Thyroid gland (tissue), 4 donors: ENCODE data around the gene L1CAM. TPM values are rescaled to one million over a fixed set of nuclear protein-coding genes. Genes with fewer than 3 reads are reported as not detected.
A peak's percentile ranks its signal among the peaks of the same experiment; 100 is the strongest.

Experiments
- DNase-seq, 2 donors: peaks; one replicate each; pipeline ENCODE4 v3.0.0-alpha.2; 2019
- H3K27ac ChIP-seq, 3 donors: fragments of 200-600 bp; sonication (generic); 1 replicate in 2 of 3; 2 replicates in 1 of 3; pipeline ENCODE4 v1.5.1; 2016 to 2019; ENCODE audit warnings: mild to moderate bottlenecking in 1 of 3, moderate library complexity in 1 of 3
- H3K27me3 ChIP-seq: fragments of 200-600 bp; sonication (generic); one replicate; pipeline ENCODE4 v1.5.1; 2019
- H3K36me3 ChIP-seq, 2 donors: fragments of 200-600 bp; sonication (generic); one replicate each; pipeline ENCODE4 v1.5.1; 2016 to 2019
- H3K4me1 ChIP-seq, 2 donors: fragments of 200-600 bp; sonication (generic); one replicate each; pipeline ENCODE4 v1.5.1; 2017 to 2019
- H3K4me3 ChIP-seq, 3 donors: fragments of 200-600 bp; sonication (generic); replicated peaks in 1 of 3; 1 replicate in 2 of 3; 2 replicates in 1 of 3; pipeline ENCODE4 v1.5.1; 2016; ENCODE audit warnings: mild to moderate bottlenecking in 1 of 3
- H3K9me3 ChIP-seq: fragments of 200-600 bp; sonication (generic); one replicate; pipeline ENCODE4 v1.5.1; 2017
- CTCF ChIP-seq, 6 experiments: fragments of 200-600 bp in 3 of 6; fragments of 450-650 bp in 3 of 6; sonication (generic) in 3 of 6; IDR thresholded peaks; one replicate each; pipeline ENCODE4 v1.5.1; 2016 to 2019; ENCODE audit warnings: antibody characterized with exemption in 6 of 6, mild to moderate bottlenecking in 2 of 6, inconsistent platforms in 1 of 6, moderate library complexity in 1 of 6
- POLR2A ChIP-seq, 2 donors: fragments of 450-650 bp; IDR thresholded peaks; one replicate each; pipeline ENCODE4 v1.6.1; 2017; ENCODE audit warnings: antibody characterized with exemption in 2 of 2, mild to moderate bottlenecking in 2 of 2, moderate library complexity in 1 of 2
- WGBS, 2 donors: methylation state at CpG; one replicate each; pipeline ENCODE4 v1.1.5; 2017; 5-methylcytosine and 5-hydroxymethylcytosine counted together
- intact Hi-C: fragments of 100-400 bp; cut with DNase I; formaldehyde crosslinking; loops from one replicate; pipeline ENCODE4 v1.15.1; 2023
- total RNA-seq, 4 donors: library from RNA; depleted of rRNA; stranded (reverse); fragments of >200 nt; gene quantifications; one replicate each; pipeline ENCODE4 v1.2.3, GENCODE V29; 2016

The L1CAM gene
- total RNA-seq = 1 to 10 TPM in 1 of 4 donors, under 1 TPM in 3; 0.45 to 2.2 (median 0.75) TPM

GRCh38 chrX:153885968-153886903 lies at the start of gene L1CAM:
Gene L1CAM, minus strand, starts transcription at chrX:153886173. Its CDS starts 10,337 bp downstream, at chrX:153875836.
- H3K27me3 ChIP-seq = peaks cover 20% of the 10 kb centered on the region
- TF ChIP-seq POLR2A (IDR thresholded peaks at IDR 0.05) = no peak
- no peak within 1 kb of the TSS for H3K27ac ChIP-seq
- WGBS, 2 donors = 4% methylated on average over 5 of the region's 94 CpGs; no CpG with 5 or more reads in 1 of the 2 donors
- H3K4me1 ChIP-seq = no peaks in the 10 kb centered on the region
- no peaks in the 10 kb centered on the region for H3K9me3 ChIP-seq
- no peaks in the 10 kb centered on the region for H3K36me3 ChIP-seq
- no peak for DNase-seq
- intact Hi-C loops = no loop called here
- no peak within 1 kb of the TSS for H3K4me3 ChIP-seq

GRCh38 chrX:153935326-153935851 lies 49.4 kb upstream of the L1CAM start:
- peaks cover 0 to 11% of the 10 kb centered on the region in 2 donors for H3K4me1 ChIP-seq
- no peaks in the 10 kb centered on the region for H3K27me3 ChIP-seq
- WGBS, 2 donors = 33% methylated on average over 17 of the region's 32 CpGs; no CpG with 5 or more reads in 1 of the 2 donors
- H3K27ac ChIP-seq = no peak overlapping the region
- H3K9me3 ChIP-seq = no peaks in the 10 kb centered on the region
- peaks cover 0 to 5% of the 10 kb centered on the region in 2 donors for H3K36me3 ChIP-seq
- no peak for TF ChIP-seq CTCF (IDR thresholded peaks at IDR 0.05)
- no peak for TF ChIP-seq POLR2A (IDR thresholded peaks at IDR 0.05)
- DNase-seq = peak in 1 of 2 donors; percentile 19
- H3K4me3 ChIP-seq = peak overlapping the region in 1 of 3 donors; percentile 51
- intact Hi-C loops = loop anchor here (10.0 kb wide), 1 partner anchor 61 kb away; no protein-coding TSS in a partner anchor

- H3K27me3 ChIP-seq = no peaks in the 10 kb centered on the region
- DNase-seq = peak; percentile 66 to 76
- no peak within 1 kb of the TSS for H3K27ac ChIP-seq
- peaks cover 0 to 5% of the 10 kb centered on the region in 2 donors for H3K36me3 ChIP-seq
- WGBS, 2 donors = 10% methylated on average over 2 of the region's 87 CpGs; no CpG with 5 or more reads in 1 of the 2 donors
- intact Hi-C loops = loop anchor here (10.0 kb wide), 1 partner anchor 60 kb away; no protein-coding TSS in a partner anchor
- TF ChIP-seq POLR2A (IDR thresholded peaks at IDR 0.05) (peak in 1 of 2 donors; percentile 53), CTCF (IDR thresholded peaks at IDR 0.05) (no peak)
- peaks cover 0 to 11% of the 10 kb centered on the region in 2 donors for H3K4me1 ChIP-seq
- H3K9me3 ChIP-seq = no peaks in the 10 kb centered on the region
- H3K4me3 ChIP-seq = peak within 1 kb of the TSS; percentile 17 to 51 (median 47)
Measured at GRCh38 chrX:153934762-153935325, 48.9 kb upstream of the L1CAM start, which contains the start of gene NAA10. Gene NAA10, minus strand, starts transcription at chrX:153935037. Its CDS starts 133 bp downstream, at chrX:153934904.

- Histone ChIP-seq H3K36me3 (peaks cover 0 to 5% of the 10 kb centered on the region in 2 donors), H3K27ac (no peak overlapping the region), H3K27me3 (no peaks in the 10 kb centered on the region), H3K9me3 (no peaks in the 10 kb centered on the region), H3K4me3 (peak overlapping the region; percentile 17 to 51 (median 47)), H3K4me1 (peaks cover 0 to 11% of the 10 kb centered on the region in 2 donors)
- intact Hi-C loops = loop anchor here (10.0 kb wide), 1 partner anchor 59 kb away; no protein-coding TSS in a partner anchor
- no peak for DNase-seq
- WGBS, 2 donors = 6 to 26% methylated on average over 5 to 8 of the region's 33 CpGs
- no peak for TF ChIP-seq POLR2A (IDR thresholded peaks at IDR 0.05)
- TF ChIP-seq CTCF (IDR thresholded peaks at IDR 0.05) = no peak
Measured at GRCh38 chrX:153934148-153934761, 48.3 kb upstream of the L1CAM start.

GRCh38 chrX:153933748-153934147 lies 47.8 kb upstream of the L1CAM start:
- no peaks in the 10 kb centered on the region for H3K9me3 ChIP-seq
- 36 to 41% methylated on average over 7 of the region's 7 CpGs for WGBS, 2 donors
- intact Hi-C loops = loop anchor here (10.0 kb wide), 1 partner anchor 59 kb away; no protein-coding TSS in a partner anchor
- H3K4me3 ChIP-seq = peak overlapping the region in 1 of 3 donors; percentile 51
- no peaks in the 10 kb centered on the region for H3K27me3 ChIP-seq
- peaks cover 0 to 14% of the 10 kb centered on the region in 2 donors for H3K4me1 ChIP-seq
- no peak for TF ChIP-seq POLR2A (IDR thresholded peaks at IDR 0.05)
- no peak for TF ChIP-seq CTCF (IDR thresholded peaks at IDR 0.05)
- no peak for DNase-seq
- no peak overlapping the region for H3K27ac ChIP-seq
- peaks cover 0 to 5% of the 10 kb centered on the region in 2 donors for H3K36me3 ChIP-seq
